Inflammatory macrophage (primary cell): Measurements from ENCODE around the gene TTC38.

ENCODE experiments used
- DNase-seq, 2 donors: peaks; one replicate each; pipeline ENCODE4 v3.0.0-alpha.2; 2020 to 2022

The TTC38 gene

DNA sequence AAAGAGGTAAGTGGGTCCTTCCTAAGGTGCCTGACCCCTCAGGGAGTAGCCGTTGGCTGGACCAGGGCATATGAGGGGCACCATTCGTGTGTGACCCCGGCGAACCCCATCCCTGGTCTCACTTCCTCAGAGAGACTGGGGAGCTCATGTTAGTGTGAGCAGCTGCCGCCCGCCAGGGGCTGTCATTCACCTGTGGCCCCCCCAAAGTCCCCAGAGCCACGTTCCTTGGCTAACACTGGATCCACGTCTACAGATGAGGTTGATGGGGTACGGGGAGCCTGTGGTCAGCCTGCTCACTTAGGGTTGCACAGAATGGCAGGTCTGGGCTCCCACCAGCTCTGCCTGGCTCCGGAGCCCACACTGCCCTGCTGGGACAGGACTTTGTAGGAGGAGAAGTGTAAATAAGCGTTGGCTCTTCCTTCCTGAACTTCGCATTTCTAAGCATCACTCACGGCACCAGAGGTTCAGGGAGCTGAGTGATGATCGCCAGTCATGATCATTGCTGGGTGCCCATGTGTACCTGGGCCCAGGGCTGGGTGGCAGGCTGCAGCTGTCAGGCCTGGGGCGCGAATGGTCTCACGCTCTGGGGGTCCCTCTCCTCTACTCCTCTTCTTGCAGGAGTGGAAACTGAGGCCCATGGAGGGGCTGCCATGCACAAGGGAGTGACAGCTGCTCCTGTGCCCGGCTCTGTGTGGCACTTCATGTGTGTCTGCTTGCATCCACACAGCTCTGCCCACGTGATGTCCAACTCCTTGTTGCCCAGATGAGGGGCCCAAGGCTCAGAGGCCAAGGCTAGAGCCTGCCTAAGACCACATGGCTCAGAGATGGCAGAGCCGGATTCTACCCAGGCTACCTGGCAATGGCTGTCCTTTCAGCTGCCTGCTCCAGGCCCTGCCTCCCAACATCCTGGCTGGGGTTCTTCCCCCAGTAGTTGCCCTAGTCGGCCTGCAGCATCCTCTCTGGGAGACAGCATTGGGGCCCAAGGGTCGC lies 11.1 kb downstream of the TTC38 start:
- DNase-seq, result no peak

DNA sequence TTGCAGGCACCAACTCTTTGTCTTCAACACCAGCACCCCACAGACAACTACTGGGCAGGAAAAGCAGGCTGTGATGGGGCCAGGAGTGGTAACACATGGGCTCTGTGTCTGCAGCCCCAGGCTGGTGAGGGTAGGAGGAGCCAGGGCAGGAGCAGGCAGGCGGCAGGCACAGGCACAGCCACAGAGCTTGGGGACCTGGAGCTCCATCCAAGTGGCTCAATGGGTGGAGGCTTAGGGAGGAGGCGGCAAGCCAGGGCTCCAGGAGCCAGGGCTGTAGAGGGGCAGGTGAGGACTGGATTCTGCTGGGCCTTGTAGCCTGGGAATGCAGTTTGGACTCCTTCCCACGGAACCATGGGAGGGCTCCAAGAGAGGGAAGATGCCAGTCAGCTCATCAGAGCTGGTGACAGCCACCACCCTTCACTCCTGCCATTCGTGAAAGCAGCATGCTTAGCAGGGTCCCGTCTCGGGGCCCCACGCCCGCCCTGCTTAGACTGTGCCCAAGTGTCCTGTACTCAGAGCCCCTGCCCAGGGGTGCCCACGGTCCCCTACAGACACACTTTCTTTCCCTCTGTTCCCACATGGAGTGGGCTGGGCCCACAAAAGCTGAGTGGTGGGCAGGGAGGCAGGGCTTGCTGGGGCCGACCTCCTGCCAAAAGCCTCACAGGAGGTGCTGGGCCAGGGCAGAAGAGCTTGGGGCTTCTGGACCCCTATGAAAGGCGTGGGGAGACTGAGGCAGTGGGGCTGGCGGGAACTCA lies 12.4 kb downstream of the TTC38 start:
- no peak for DNase-seq

DNA sequence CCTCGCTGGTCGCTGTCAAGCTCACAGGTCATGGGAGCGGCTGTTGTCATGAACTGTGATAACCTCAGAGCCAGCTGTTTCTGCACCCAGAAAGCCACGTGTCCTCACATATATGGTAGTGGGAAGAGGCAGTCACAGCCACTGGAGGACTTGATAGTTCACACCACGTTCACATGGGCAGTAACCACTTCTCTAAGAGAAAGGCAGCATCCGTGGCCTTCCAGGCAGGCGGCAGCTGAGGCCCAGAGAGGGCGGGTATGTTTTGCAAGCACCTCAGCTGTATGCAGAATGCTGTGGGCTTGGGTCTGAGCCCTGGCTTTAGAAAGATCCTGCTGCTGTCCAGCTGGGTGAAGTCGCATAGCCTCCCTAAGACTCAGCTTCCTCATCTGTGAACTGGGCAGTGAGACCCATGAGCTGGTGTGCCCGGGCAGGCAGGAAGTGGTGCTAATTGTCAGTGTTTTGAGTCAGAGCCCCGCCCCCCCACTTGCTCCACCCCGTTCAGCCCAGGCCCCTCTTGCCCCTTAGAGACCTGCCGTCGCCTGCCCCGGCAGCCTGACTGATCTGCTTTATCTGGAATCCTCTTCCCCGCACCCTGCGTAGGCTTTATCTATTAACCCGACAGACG lies 13.3 kb downstream of the TTC38 start:
- peak; percentile 27 to 60 for DNase-seq

DNA sequence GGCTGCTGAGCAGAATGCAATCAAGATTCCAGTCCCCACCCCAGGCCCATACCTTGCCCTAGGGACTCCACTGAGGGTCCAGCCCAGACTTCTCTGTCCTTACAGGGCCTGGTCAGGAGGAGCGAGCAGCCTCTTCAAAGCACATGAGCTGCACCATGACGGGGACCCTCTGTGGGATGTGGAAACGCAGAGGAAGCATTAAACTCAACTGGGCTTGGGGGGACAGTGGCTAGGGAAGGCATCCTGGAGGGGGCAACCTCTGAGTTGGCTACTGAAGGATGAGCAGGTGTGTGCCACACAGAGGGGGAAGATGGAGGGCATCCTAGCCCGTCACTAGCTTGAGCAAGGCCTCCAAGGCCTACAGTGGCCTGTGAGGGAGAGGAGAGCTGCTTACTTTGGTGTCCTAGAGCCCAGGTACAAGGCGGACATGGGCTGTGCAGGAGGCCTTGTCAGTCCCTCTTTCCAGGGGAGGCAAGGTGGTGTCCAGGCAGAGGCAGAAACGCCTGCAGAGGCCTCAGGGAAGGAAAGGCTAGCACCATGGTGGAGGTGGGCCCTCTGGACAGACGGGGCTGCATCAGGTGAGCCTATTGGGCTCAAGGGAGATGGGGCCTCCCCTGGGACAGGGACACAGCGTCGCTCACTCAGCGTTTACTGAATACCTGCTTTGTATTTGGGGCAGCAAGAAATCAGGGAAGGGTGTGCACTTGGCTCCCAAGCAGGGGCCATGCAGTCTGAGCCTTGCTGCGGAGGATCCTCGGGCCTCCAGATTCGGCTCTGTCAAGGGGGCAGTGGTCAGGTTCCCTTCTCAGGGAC lies 14.3 kb downstream of the TTC38 start:
- DNase-seq, result no peak

DNA sequence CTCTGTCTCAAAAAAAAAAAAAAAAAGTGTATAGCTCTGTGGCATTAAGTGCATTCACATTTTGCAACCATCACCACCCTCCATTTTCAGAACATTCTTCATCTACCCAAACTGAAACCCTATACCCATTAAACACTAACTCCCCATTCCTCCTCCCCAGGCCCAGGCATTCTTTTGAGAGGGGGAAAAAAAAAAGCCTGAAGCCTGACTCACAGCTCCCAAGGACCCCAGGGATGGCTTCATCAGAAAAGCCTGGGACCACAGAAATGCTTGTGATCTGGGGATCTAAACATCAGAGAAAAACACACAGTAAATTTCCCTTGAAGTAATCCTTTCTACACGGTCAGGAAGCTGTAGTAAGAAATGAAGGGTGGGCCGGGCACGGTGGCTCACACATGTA lies 18.2 kb downstream of the TTC38 start:
- no peak for DNase-seq

DNA sequence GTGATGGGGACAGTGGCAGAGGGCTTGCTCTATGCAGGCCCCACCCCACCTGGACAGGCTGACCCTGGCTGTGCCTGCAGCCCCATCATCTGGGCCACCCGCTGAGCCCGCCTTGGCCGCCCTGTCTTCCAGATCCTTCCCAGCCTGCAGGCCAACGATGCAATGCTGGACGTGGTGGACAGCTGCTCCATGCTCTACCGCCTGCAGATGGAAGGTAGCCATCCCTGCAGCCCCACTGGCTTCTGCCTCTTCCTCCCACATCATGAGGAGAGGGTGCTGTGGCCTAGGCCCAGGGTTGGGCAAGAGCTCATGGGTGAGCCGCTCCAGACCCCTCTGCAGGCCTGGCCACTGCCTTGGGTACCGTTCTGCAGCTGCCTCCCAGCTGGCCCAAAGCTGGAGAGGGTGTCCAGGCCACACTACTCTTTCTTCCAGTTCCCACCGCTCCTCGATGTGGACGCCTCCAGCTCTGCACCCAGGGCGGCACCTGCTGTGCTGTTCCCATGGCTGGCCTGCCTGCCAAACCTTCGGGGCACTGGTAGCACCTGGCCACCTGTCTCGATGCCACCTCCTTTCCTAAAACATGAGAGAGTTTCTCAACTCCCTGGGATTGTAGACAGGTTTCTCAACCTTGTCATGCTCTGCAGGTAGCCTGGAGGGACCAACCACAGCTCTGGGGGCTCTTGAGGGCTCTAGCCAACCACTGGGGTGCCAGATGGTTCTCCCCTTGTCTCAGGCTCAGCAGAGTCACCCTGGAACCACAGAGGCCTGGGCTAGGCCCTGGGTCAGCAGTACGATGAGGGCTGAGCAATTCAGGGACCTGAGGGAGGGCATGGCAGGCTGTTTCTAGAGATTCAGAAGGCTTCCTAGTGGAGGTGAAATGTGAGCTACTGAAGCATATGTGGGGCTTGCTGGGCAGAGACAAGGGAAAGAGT lies 19.4 kb downstream of the TTC38 start:
- no peak for DNase-seq

DNA sequence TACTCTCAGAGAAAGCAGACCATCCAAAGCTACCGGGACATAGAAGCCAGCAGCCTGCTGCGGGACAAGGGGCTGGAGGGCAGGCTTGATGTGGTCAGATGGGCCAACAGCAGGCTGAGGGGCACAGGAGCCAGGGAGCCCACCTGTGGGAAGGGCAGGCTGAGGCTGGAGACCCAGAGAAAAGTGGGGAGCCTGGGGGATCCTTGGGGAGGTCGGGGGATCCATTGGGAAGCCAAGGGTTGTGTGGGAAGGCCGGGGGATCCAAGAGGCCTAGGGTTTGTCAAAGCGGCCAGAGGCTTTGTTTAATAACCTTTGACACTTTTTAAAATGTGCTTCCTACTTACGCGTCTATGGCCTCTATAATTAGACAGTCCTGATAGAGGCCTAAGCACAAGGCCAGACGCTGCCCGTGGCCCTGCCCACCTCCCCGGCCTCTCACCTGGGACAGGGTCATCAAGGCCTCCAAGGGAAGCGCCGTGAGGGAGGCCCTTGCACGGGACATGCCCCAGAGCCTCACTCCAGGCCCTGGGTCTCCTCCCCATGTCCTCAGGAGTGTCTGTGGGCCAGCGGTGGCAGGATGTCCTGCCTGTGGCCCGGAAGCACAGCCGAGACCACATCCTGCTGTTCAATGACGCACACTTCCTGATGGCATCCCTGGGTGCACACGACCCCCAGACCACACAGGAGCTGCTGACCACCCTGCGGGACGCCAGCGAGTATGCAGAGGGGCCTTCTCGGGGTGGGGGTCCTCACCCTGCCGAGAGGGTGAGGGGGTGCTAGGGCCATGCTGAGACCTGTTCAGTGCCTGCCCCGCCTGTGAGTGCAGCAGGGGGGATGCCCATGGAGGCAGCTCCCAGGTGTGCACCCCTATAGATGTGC lies 20.3 kb downstream of the TTC38 start:
- DNase-seq, result peak; percentile 22 to 46

DNA sequence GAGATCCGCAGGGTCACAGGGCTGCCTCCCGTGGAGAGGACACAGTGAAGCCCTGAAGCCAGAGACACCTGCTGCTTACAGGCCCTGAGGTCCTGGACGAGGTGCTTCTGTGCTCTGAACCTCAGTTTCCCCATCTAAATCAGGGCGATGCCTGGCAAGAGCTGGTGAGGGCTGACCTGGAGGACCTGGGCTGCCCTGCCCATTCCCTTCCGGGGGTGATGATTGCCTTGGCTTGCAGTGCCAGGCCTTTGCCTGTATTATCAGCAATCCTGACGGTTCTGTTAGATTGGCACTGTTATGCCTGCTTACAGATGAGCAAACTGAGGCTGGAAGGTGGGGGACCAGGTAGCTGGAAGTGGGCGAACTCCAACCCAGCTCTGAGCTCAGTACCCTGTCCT lies 21.0 kb downstream of the TTC38 start:
- no peak for DNase-seq

DNA sequence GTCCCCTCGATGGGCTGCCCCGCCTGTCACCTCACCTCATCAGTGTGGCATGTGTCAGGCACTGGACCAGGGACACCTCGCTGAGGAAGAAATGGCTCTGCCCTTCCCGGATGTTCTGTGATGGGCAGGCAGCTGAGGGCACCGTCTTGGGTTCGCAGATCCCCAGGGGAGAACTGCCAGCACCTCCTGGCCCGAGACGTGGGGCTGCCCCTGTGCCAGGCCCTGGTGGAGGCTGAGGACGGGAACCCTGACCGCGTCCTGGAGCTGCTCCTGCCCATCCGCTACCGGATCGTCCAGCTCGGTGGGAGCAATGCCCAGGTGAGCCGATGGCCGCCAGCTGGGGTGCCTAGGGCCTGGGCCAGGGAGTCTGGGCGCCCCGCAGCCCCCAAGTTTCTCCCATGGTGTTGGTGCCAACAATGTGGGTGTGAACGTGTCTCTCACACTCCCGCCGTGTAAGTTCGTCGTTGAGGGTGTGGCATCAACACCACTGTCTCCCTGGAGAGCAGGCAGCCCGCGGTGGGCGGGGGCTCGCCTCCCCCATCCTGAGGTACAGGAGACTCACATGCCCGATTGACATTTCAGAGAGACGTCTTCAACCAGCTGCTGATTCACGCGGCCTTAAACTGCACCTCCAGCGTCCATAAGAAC lies 21.6 kb downstream of the TTC38 start:
- no peak for DNase-seq

DNA sequence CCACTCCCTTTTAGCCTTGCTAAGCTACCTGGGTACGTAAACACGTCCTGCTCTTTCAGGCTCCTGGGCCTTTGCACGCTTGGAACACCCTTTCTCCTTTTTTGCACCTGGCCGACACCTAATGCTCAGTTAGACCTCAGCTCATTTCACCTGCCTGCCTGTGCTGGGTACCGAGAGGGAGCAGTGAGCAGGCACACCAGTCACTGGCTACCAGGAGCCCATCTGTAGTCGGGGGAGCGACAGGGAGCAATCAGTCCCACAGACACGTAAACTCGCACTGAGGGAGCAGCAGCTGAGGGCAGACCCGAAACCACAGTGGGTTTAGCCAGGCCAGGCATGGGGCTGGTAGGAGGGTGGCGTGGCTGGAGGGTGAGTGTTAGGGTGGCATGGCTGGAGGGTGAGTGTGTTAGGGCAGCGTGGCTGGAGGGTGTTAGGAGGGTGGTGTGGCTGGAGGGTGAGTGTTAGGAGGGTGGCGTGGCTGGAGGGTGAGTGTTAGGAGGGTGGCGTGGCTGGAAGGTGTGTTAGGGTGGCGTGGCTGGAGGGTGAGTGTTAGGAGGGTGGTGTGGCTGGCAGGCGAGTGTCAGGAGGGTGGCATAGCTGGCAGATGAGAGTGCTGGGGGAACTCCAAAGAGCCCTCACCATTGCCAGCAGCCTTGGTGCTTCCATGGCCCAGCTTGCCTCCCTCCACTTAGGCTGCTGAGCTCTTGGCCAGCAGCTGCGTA lies 22.5 kb downstream of the TTC38 start:
- no peak for DNase-seq

DNA sequence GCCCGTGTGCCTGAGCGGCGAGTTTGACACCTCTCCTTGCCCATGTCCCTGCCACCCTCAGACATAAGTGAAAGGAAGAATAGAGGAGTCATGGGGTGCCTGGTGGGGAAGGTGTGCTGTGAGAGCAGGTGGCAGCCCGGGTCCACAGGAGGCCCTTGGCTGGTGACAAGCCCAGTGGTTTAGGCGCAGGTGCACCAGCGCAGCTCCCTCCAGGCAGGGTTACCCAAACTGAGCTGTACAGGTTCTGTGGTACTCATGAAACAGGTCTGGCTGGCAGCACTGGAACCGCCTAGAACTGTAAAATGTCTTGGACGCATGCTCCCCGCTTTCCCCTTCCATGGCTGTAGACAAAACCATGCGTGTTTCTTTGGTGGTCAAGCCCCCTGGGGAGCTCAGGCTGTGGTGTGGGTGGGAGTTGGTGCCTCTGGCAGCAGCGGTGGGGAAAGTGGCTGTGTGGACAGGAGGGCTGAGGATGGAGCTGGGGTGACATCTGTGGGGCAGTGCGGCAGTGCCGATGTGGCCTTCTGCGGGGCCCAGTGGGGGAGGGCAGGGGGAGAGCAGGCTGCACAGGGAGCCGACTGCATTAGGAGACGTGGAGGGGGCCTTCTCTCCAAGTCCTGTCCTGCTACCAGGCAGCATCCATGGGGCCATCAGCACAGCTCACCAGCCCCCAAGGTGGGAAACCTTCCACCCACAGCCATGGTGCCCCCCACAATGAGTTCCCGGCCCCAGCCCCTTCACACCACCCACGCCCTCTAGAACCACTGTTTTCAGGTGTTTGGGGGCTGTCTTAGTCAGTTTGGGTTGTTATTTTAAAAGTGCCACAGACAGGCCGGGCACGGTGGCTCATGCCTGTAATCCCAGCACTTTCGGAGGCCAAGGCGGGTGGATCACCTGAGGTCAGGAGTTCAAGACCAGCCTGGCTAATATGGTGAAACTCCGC lies 23.3 kb downstream of the TTC38 start:
- DNase-seq, result no peak

DNA sequence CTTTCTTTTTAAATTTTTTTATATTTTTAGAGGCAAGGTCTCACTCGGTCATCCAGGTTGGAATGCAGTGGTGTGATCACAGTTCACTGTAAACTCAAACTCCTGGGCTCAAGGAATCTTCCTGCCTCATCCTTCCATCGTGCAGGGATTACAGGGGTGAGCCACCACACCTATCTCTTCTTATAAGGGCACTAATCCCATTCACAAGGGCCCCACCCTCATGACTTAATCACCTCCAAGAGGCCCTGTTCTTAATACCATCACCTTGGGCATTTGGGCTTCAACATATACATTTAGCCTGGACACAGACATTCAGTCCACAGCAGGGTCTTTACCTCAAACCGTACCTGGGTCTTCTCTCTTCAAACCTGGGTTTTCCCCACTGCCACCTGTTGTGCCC lies 24.4 kb downstream of the TTC38 start:
- DNase-seq, result no peak

DNA sequence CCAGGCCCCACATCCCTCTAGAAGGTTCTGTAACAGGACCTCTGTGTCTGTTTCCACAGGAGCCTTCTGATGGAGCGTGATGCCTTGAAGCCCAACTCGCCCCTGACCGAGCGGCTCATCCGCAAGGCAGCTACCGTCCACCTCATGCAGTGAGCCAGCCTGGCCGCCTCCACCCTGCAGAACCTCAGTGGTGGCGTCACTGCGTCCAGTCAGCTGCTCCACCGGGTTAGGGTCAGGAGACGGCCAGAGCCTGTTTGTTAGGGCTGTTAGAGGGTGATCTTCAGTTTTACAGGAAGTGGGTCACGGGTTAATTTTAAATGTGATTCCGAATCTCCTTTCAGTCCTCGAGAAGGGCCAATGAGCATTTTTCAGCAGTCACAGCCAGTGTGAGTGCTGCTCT lies 24.9 kb downstream of the TTC38 start:
- peak; percentile 43 to 75 for DNase-seq

DNA sequence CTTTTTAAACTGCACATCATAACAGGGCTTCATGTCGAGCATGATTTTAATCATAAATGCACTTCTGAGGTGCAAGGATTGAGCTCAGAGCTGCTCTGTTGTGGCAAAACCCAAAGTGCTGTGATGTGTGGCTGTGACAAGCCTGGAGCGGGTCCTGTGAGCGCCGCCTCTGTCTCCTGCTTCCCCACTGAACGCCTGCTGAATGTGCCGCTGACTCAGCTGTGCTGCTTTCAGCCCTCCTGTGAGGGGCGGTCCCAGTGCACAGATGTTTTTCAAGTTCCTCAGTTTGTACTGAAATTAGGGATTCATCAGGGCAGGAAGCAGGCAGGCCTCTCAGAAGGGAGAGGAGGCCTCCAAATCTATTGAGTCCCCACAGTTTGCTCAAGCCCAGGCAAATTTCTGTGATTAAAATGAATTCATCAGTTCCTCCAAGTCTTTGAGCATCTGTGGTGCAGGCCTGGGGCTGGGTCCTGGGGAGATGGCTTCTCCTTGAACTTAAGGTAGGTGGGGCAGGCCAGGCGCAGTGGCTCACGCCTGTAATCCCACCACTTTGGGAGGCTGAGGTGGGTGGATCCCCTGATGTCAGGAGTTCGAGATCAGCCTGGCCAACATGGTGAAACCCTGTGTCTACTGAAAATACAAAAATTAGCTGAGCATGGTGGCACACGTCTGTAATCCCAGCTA lies 25.9 kb downstream of the TTC38 start:
- peak; percentile 68 to 90 for DNase-seq

DNA sequence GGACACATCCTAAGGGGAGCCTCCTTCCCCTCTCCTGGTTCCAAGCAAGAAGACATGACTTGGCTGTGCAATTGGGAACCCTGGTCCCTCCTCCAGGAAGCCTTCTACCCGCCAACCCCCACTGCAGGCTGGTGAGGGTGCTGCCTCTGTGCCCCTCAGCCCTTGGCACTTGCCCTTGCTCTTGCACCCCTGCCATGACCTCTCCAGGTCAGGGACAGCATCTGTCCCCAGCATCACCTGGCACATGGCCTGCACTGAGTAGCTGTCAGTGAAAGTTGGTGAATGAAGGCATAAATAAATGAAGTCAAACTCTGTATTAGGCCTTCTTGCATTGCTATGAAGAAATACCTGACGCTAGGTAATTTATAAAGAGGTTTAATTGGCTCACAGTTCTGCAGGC lies 27.0 kb downstream of the TTC38 start:
- no peak for DNase-seq

DNA sequence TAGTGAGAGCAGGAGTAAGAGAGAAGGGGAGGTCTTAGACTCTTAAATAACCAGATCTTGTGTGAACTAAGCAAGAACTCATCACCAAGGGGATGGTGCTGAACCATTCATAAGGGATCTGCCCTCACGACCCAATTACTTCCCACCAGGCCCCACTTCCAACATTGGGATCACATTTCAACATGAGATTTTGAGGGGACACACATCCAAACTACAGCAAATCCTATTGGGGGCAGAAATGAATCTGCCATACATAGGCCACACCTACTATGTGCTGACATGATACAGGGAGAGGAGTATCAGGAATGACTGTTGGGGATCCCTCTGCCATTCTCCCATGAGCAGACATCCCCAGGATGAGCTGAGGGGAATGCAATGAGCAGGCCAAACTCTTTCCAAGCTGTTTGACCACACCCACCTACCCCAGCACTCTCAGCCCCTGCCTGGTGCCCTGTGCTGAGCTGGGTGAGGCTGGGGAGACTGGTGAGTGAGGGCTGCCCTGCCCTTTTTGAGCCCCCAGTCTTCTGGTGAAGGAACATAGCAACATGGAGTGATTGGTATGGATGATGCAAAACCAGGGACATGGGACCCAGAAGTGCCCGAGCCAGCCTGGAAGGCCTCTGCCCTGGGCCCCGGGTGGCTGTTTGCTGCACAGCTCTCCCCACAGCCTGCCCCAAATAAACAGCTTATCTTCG lies 27.6 kb downstream of the TTC38 start:
- DNase-seq, result no peak
